ENCODE results near the gene CXCR3. TPM values are rescaled to one million over a fixed set of nuclear protein-coding genes. Genes with fewer than 3 reads are reported as not detected.

Gene CXCR3
- total RNA-seq, 1 experiment from 2014 or later = not detected

DNA sequence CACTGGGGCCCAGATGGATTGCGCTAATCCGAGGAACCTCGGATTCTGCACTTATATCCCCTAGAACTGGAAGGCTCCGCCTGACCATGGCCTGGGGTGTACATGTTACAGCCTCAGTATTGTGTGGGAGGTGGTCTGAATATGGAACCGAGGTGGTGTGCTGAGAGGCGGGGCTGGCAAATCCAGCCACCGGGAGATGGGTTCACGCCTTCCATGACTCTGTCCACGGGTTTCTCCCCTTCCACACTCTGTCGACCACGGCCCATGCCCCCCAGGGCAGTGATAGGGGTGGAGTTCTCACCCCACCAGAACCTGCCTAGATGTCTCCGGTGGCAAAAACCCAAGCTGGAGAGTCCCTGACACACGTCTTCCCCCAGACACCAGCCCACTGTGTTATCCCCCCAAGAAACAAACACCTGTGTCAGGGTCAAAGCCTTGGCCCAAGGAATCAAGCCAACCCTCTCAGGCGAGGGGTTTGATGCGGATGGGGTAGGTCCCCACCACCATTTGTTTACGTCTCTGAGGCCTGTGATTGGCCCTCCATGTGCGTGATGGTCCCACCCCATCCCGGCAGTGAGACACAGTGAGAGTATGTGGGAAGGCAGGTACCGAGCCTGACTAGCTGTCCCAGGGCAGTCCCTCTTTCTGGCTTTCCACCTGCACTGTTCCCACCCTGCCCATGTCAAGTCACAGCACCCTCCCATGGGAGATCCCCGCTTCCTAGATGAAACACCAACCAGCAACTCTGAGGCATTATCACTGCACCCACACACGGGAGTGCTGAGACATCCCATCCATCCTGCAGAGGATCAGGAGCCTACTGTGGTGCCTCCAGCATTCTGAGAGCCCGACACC, 42.5 kb upstream of the CXCR3 start:
- intact Hi-C loops (cut with micrococcal nuclease) = no loop called here
- no peaks in the 10 kb centered on the region for H3K9me2 ChIP-seq (ENCODE audit: insufficient read depth)
- DNase-seq (ENCODE audit: low read depth, low spot score) (no peak), ATAC-seq (no peak)
- no peak overlapping the region for H3K4me2 ChIP-seq (ENCODE audit: low read length)
- H3K4me1 ChIP-seq (ENCODE audit: control insufficient read depth in 1 of 2, insufficient read depth in 2 of 2, low read length in 2 of 2) = no peaks in the 10 kb centered on the region; a peak in 1 of 4 replicates
- POLR2A ChIA-PET = no interaction called here
- H3K9ac ChIP-seq (ENCODE audit: low read length) = no peak overlapping the region
- no TSS peak for BruUV-seq (replicated peaks)
- H3K9me3 ChIP-seq (ENCODE audit: control insufficient read depth in 1 of 2, insufficient read depth in 1 of 2, low read depth in 1 of 2, low read length in 2 of 2) = no peaks in the 10 kb centered on the region
- CTCF ChIA-PET = no interaction called here
- no peak overlapping the region for H3K27ac ChIP-seq (ENCODE audit: low read depth, low read length)
- TF ChIP-seq ELF1 (IDR thresholded peaks at IDR 0.05; ENCODE audit: borderline replicate concordance, low read depth) (no peak), EZH2phosphoT487 (IDR thresholded peaks at IDR 0.05; ENCODE audit: borderline replicate concordance) (no peak), ZFX (IDR thresholded peaks at IDR 0.05) (no peak), POLR2AphosphoS5 (IDR thresholded peaks at IDR 0.05; ENCODE audit: low read depth, low read length) (no peak), CBX3 (IDR thresholded peaks at IDR 0.05; ENCODE audit: low read depth) (no peak), TCF7L2 (IDR thresholded peaks at IDR 0.05; ENCODE audit: borderline replicate concordance, extremely low read depth, insufficient read depth, insufficient read length) (no peak), FOSL1 (IDR thresholded peaks at IDR 0.05; ENCODE audit: low read depth) (no peak), EGR1 (IDR thresholded peaks at IDR 0.05; ENCODE audit: low read depth) (no peak)
- TF ChIP-seq, protein P1, sequence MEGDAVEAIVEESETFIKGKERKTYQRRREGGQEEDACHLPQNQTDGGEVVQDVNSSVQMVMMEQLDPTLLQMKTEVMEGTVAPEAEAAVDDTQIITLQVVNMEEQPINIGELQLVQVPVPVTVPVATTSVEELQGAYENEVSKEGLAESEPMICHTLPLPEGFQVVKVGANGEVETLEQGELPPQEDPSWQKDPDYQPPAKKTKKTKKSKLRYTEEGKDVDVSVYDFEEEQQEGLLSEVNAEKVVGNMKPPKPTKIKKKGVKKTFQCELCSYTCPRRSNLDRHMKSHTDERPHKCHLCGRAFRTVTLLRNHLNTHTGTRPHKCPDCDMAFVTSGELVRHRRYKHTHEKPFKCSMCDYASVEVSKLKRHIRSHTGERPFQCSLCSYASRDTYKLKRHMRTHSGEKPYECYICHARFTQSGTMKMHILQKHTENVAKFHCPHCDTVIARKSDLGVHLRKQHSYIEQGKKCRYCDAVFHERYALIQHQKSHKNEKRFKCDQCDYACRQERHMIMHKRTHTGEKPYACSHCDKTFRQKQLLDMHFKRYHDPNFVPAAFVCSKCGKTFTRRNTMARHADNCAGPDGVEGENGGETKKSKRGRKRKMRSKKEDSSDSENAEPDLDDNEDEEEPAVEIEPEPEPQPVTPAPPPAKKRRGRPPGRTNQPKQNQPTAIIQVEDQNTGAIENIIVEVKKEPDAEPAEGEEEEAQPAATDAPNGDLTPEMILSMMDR (IDR thresholded peaks at IDR 0.05 in 2 of 3, conservative IDR thresholded peaks at IDR 0.05 in 1 of 3; ENCODE audit: borderline replicate concordance in 1 of 3, insufficient read depth in 1 of 3, low read depth in 2 of 3, low read length in 2 of 3) = no peak
- no peaks in the 10 kb centered on the region for H3K27me3 ChIP-seq (ENCODE audit: insufficient read depth, low read length)
- H3K36me3 ChIP-seq (ENCODE audit: control insufficient read depth in 1 of 2, insufficient read depth in 2 of 2, low read length in 2 of 2) = no peaks in the 10 kb centered on the region
- no peak overlapping the region for H2AFZ ChIP-seq (ENCODE audit: low read depth, low read length, poor library complexity, severe bottlenecking)
- no peaks in the 10 kb centered on the region for H4K20me1 ChIP-seq (ENCODE audit: insufficient read depth)
- H3K79me2 ChIP-seq (ENCODE audit: insufficient read depth, low read length) = no peaks in the 10 kb centered on the region
- no peak overlapping the region for H3K4me3 ChIP-seq (replicated peaks in 1 of 2; ENCODE audit: low read depth in 1 of 2, low read length in 2 of 2)
- RAD21 ChIA-PET (ENCODE audit: low non-redundant PET in 1 of 2, low total read pairs in 2 of 2, uncharacterized antibody in 2 of 2, unreplicated experiment in 2 of 2) = no interaction called here

Data from HCT116 (cell line).